Measurements from ENCODE around the gene MPZL3.

Gene MPZL3

GRCh38 chr11:118236170-118236569 is 16.0 kb downstream of the MPZL3 start:
- H3K4me3 ChIP-seq (ENCODE audit: low read length in 2 of 2) = no peak overlapping the region
- H3K4me1 ChIP-seq (ENCODE audit: control insufficient read depth in 2 of 2, insufficient read depth in 2 of 2, low read length in 2 of 2) = peaks cover 16 to 19% of the 10 kb centered on the region in 2 donors
- H3K36me3 ChIP-seq (ENCODE audit: control insufficient read depth in 2 of 2, insufficient read depth in 2 of 2, low read length in 2 of 2) = peaks cover 3 to 18% of the 10 kb centered on the region in 2 donors
- H3K27me3 ChIP-seq (ENCODE audit: control insufficient read depth in 2 of 2, insufficient read depth in 2 of 2, low read length in 2 of 2) = no peaks in the 10 kb centered on the region
- H3K27ac ChIP-seq (ENCODE audit: low read depth in 2 of 2, low read length in 2 of 2) = no peak overlapping the region
- no peaks in the 10 kb centered on the region for H3K9me3 ChIP-seq (ENCODE audit: control insufficient read depth in 2 of 2, low read length in 2 of 2)
- H3K9ac ChIP-seq (ENCODE audit: low read depth in 1 of 2, low read length in 2 of 2) = no peak overlapping the region

- Histone ChIP-seq H3K9ac (ENCODE audit: low read depth in 1 of 2, low read length in 2 of 2) (no peak overlapping the region), H3K9me3 (ENCODE audit: control insufficient read depth in 2 of 2, low read length in 2 of 2) (no peaks in the 10 kb centered on the region), H3K4me1 (ENCODE audit: control insufficient read depth in 2 of 2, insufficient read depth in 2 of 2, low read length in 2 of 2) (peaks cover 6% of the 10 kb centered on the region in 2 donors), H3K27ac (ENCODE audit: low read depth in 2 of 2, low read length in 2 of 2) (no peak overlapping the region), H3K36me3 (ENCODE audit: control insufficient read depth in 2 of 2, insufficient read depth in 2 of 2, low read length in 2 of 2) (peaks cover 6 to 18% of the 10 kb centered on the region in 2 donors), H3K4me3 (ENCODE audit: low read length in 2 of 2) (no peak overlapping the region), H3K27me3 (ENCODE audit: control insufficient read depth in 2 of 2, insufficient read depth in 2 of 2, low read length in 2 of 2) (no peaks in the 10 kb centered on the region)
Measured at GRCh38 chr11:118234833-118235232, 17.3 kb downstream of the MPZL3 start.

- Histone ChIP-seq H3K4me1 (ENCODE audit: control insufficient read depth in 2 of 2, insufficient read depth in 2 of 2, low read length in 2 of 2) (no peaks in the 10 kb centered on the region), H3K27ac (ENCODE audit: low read depth in 2 of 2, low read length in 2 of 2) (no peak overlapping the region)
Measured at GRCh38 chr11:118233850-118234249, 18.3 kb downstream of the MPZL3 start.

GRCh38 chr11:118233377-118233776 is 18.8 kb downstream of the MPZL3 start:
- Histone ChIP-seq H3K36me3 (ENCODE audit: control insufficient read depth in 2 of 2, insufficient read depth in 2 of 2, low read length in 2 of 2) (peaks cover 6 to 18% of the 10 kb centered on the region in 2 donors), H3K9ac (ENCODE audit: low read depth in 1 of 2, low read length in 2 of 2) (no peak overlapping the region), H3K4me1 (ENCODE audit: control insufficient read depth in 2 of 2, insufficient read depth in 2 of 2, low read length in 2 of 2) (no peaks in the 10 kb centered on the region), H3K27ac (ENCODE audit: low read depth in 2 of 2, low read length in 2 of 2) (no peak overlapping the region), H3K27me3 (ENCODE audit: control insufficient read depth in 2 of 2, insufficient read depth in 2 of 2, low read length in 2 of 2) (no peaks in the 10 kb centered on the region), H3K4me3 (ENCODE audit: low read length in 2 of 2) (no peak overlapping the region), H3K9me3 (ENCODE audit: control insufficient read depth in 2 of 2, low read length in 2 of 2) (no peaks in the 10 kb centered on the region)

More at GRCh38 chr11:118233850-118234249, 18.3 kb downstream of the MPZL3 start:
- Histone ChIP-seq H3K4me3 (ENCODE audit: low read length in 2 of 2) (no peak overlapping the region), H3K9me3 (ENCODE audit: control insufficient read depth in 2 of 2, low read length in 2 of 2) (no peaks in the 10 kb centered on the region), H3K9ac (ENCODE audit: low read depth in 1 of 2, low read length in 2 of 2) (no peak overlapping the region), H3K27me3 (ENCODE audit: control insufficient read depth in 2 of 2, insufficient read depth in 2 of 2, low read length in 2 of 2) (no peaks in the 10 kb centered on the region), H3K36me3 (ENCODE audit: control insufficient read depth in 2 of 2, insufficient read depth in 2 of 2, low read length in 2 of 2) (peaks cover 6 to 18% of the 10 kb centered on the region in 2 donors)

GRCh38 chr11:118232659-118233058 is 19.5 kb downstream of the MPZL3 start:
- no peak overlapping the region for H3K4me3 ChIP-seq (ENCODE audit: low read length in 2 of 2)
- H3K27me3 ChIP-seq (ENCODE audit: control insufficient read depth in 2 of 2, insufficient read depth in 2 of 2, low read length in 2 of 2) = no peaks in the 10 kb centered on the region
- no peaks in the 10 kb centered on the region for H3K4me1 ChIP-seq (ENCODE audit: control insufficient read depth in 2 of 2, insufficient read depth in 2 of 2, low read length in 2 of 2)
- H3K36me3 ChIP-seq (ENCODE audit: control insufficient read depth in 2 of 2, insufficient read depth in 2 of 2, low read length in 2 of 2) = peaks cover 6 to 18% of the 10 kb centered on the region in 2 donors
- no peaks in the 10 kb centered on the region for H3K9me3 ChIP-seq (ENCODE audit: control insufficient read depth in 2 of 2, low read length in 2 of 2)
- H3K27ac ChIP-seq (ENCODE audit: low read depth in 2 of 2, low read length in 2 of 2) = no peak overlapping the region
- H3K9ac ChIP-seq (ENCODE audit: low read depth in 1 of 2, low read length in 2 of 2) = no peak overlapping the region

GRCh38 chr11:118231461-118231860 is 20.7 kb downstream of the MPZL3 start:
- Histone ChIP-seq H3K4me3 (ENCODE audit: low read length in 2 of 2) (no peak overlapping the region), H3K9ac (ENCODE audit: low read depth in 1 of 2, low read length in 2 of 2) (no peak overlapping the region), H3K4me1 (ENCODE audit: control insufficient read depth in 2 of 2, insufficient read depth in 2 of 2, low read length in 2 of 2) (peaks cover 0 to 4% of the 10 kb centered on the region in 2 donors), H3K36me3 (ENCODE audit: control insufficient read depth in 2 of 2, insufficient read depth in 2 of 2, low read length in 2 of 2) (peaks cover 6 to 18% of the 10 kb centered on the region in 2 donors), H3K9me3 (ENCODE audit: control insufficient read depth in 2 of 2, low read length in 2 of 2) (no peaks in the 10 kb centered on the region), H3K27ac (ENCODE audit: low read depth in 2 of 2, low read length in 2 of 2) (no peak overlapping the region), H3K27me3 (ENCODE audit: control insufficient read depth in 2 of 2, insufficient read depth in 2 of 2, low read length in 2 of 2) (no peaks in the 10 kb centered on the region)

- H3K4me1 ChIP-seq (ENCODE audit: control insufficient read depth in 2 of 2, insufficient read depth in 2 of 2, low read length in 2 of 2) = peaks cover 0 to 6% of the 10 kb centered on the region in 2 donors
- H3K27me3 ChIP-seq (ENCODE audit: control insufficient read depth in 2 of 2, insufficient read depth in 2 of 2, low read length in 2 of 2) = no peaks in the 10 kb centered on the region
- peak overlapping the region; percentile 44 to 48 for H3K27ac ChIP-seq (ENCODE audit: low read depth in 2 of 2, low read length in 2 of 2)
- no peak overlapping the region for H3K9ac ChIP-seq (ENCODE audit: low read depth in 1 of 2, low read length in 2 of 2)
- H3K9me3 ChIP-seq (ENCODE audit: control insufficient read depth in 2 of 2, low read length in 2 of 2) = no peaks in the 10 kb centered on the region
- no peak overlapping the region for H3K4me3 ChIP-seq (ENCODE audit: low read length in 2 of 2)
- H3K36me3 ChIP-seq (ENCODE audit: control insufficient read depth in 2 of 2, insufficient read depth in 2 of 2, low read length in 2 of 2) = peaks cover 6 to 17% of the 10 kb centered on the region in 2 donors
Measured at GRCh38 chr11:118230088-118230487, 22.1 kb downstream of the MPZL3 start.

GRCh38 chr11:118229274-118229847 is 22.8 kb downstream of the MPZL3 start:
- peak overlapping the region; percentile 44 to 48 for H3K27ac ChIP-seq (ENCODE audit: low read depth in 2 of 2, low read length in 2 of 2)
- H3K4me3 ChIP-seq (ENCODE audit: low read length in 2 of 2) = no peak overlapping the region
- H3K9me3 ChIP-seq (ENCODE audit: control insufficient read depth in 2 of 2, low read length in 2 of 2) = no peaks in the 10 kb centered on the region
- peaks cover 0 to 7% of the 10 kb centered on the region in 2 donors for H3K4me1 ChIP-seq (ENCODE audit: control insufficient read depth in 2 of 2, insufficient read depth in 2 of 2, low read length in 2 of 2)
- H3K36me3 ChIP-seq (ENCODE audit: control insufficient read depth in 2 of 2, insufficient read depth in 2 of 2, low read length in 2 of 2) = peaks cover 6 to 10% of the 10 kb centered on the region in 2 donors
- H3K27me3 ChIP-seq (ENCODE audit: control insufficient read depth in 2 of 2, insufficient read depth in 2 of 2, low read length in 2 of 2) = no peaks in the 10 kb centered on the region
- no peak overlapping the region for H3K9ac ChIP-seq (ENCODE audit: low read depth in 1 of 2, low read length in 2 of 2)

GRCh38 chr11:118227865-118228785 is 24.0 kb downstream of the MPZL3 start:
- Histone ChIP-seq H3K27me3 (ENCODE audit: control insufficient read depth in 2 of 2, insufficient read depth in 2 of 2, low read length in 2 of 2) (no peaks in the 10 kb centered on the region), H3K36me3 (ENCODE audit: control insufficient read depth in 2 of 2, insufficient read depth in 2 of 2, low read length in 2 of 2) (peaks cover 2 to 6% of the 10 kb centered on the region in 2 donors), H3K4me1 (ENCODE audit: control insufficient read depth in 2 of 2, insufficient read depth in 2 of 2, low read length in 2 of 2) (peaks cover 0 to 7% of the 10 kb centered on the region in 2 donors), H3K4me3 (ENCODE audit: low read length in 2 of 2) (no peak overlapping the region), H3K9ac (ENCODE audit: low read depth in 1 of 2, low read length in 2 of 2) (no peak overlapping the region), H3K9me3 (ENCODE audit: control insufficient read depth in 2 of 2, low read length in 2 of 2) (no peaks in the 10 kb centered on the region), H3K27ac (ENCODE audit: low read depth in 2 of 2, low read length in 2 of 2) (peak overlapping the region; percentile 26 to 43)

- Histone ChIP-seq H3K27ac (ENCODE audit: low read depth in 2 of 2, low read length in 2 of 2) (peak overlapping the region; percentile 26 to 50), H3K9ac (ENCODE audit: low read depth in 1 of 2, low read length in 2 of 2) (no peak overlapping the region), H3K9me3 (ENCODE audit: control insufficient read depth in 2 of 2, low read length in 2 of 2) (no peaks in the 10 kb centered on the region), H3K4me1 (ENCODE audit: control insufficient read depth in 2 of 2, insufficient read depth in 2 of 2, low read length in 2 of 2) (peaks cover 0 to 7% of the 10 kb centered on the region in 2 donors), H3K4me3 (ENCODE audit: low read length in 2 of 2) (no peak overlapping the region), H3K27me3 (ENCODE audit: control insufficient read depth in 2 of 2, insufficient read depth in 2 of 2, low read length in 2 of 2) (no peaks in the 10 kb centered on the region), H3K36me3 (ENCODE audit: control insufficient read depth in 2 of 2, insufficient read depth in 2 of 2, low read length in 2 of 2) (peaks cover 0 to 3% of the 10 kb centered on the region in 2 donors)
Measured at GRCh38 chr11:118226781-118227180, 25.4 kb downstream of the MPZL3 start.
